HepG2 (cell line): ENCODE measurements around the gene ANKIB1. TPM values are rescaled to one million over a fixed set of nuclear protein-coding genes. Genes with fewer than 3 reads are reported as not detected.
A peak's percentile ranks its signal among the peaks of the same experiment; 100 is the strongest.

ENCODE experiments used
- CENPX ChIP-seq: sonication (generic); formaldehyde crosslinking; IDR thresholded peaks from 2 replicates; pipeline ENCODE4 v1.9.0; 2021; ENCODE audit warnings: mild to moderate bottlenecking, missing genetic modification reagents, moderate library complexity
- EP300 ChIP-seq, 3 experiments: sonication (generic) in 1 of 3; formaldehyde crosslinking in 1 of 3; IDR thresholded peaks; 2 replicates each; pipeline versions ENCODE4 v1.5.1 to v1.6.1; 2011 to 2020; ENCODE audit warnings: low read depth in 2 of 3, low read length in 2 of 3, borderline replicate concordance in 1 of 3, improper control_type of control experiment in 1 of 3, mild to moderate bottlenecking in 1 of 3, missing genetic modification reagents in 1 of 3, moderate library complexity in 1 of 3
- FOXM1 ChIP-seq: sonication (generic); formaldehyde crosslinking; IDR thresholded peaks from 2 replicates; pipeline ENCODE4 v1.5.0; 2020; ENCODE audit warnings: missing genetic modification reagents
- HNF1A ChIP-seq, 2 experiments: sonication (generic) in 1 of 2; formaldehyde crosslinking in 1 of 2; IDR thresholded peaks; 2 replicates each; pipeline versions ENCODE4 v1.4.0 to v1.6.1; 2016 to 2020; ENCODE audit warnings: borderline replicate concordance in 1 of 2, low read depth in 1 of 2, mild to moderate bottlenecking in 1 of 2, missing genetic modification reagents in 1 of 2
- HOMEZ ChIP-seq: IDR thresholded peaks from 2 replicates; pipeline ENCODE4 v1.6.1; 2016; ENCODE audit warnings: low read depth
- ISX ChIP-seq: sonication (generic); formaldehyde crosslinking; conservative IDR thresholded peaks from 2 replicates; pipeline ENCODE4 v1.5.0; 2020; ENCODE audit warnings: missing genetic modification reagents
- MZF1 ChIP-seq: sonication (generic); formaldehyde crosslinking; IDR thresholded peaks from 2 replicates; pipeline ENCODE4 v1.8.1; 2023; ENCODE audit warnings: mild to moderate bottlenecking, missing genetic modification reagents, borderline replicate concordance
- NFYB ChIP-seq: sonication (generic); formaldehyde crosslinking; IDR thresholded peaks from 2 replicates; pipeline ENCODE4 v1.4.0; 2020; ENCODE audit warnings: missing genetic modification reagents
- RFXAP ChIP-seq: sonication (generic); formaldehyde crosslinking; IDR thresholded peaks from 2 replicates; pipeline ENCODE4 v1.4.0; 2020; ENCODE audit warnings: missing genetic modification reagents, borderline replicate concordance
- SAFB2 ChIP-seq: sonication (generic); formaldehyde crosslinking; IDR thresholded peaks from 2 replicates; pipeline ENCODE4 v1.5.1; 2020; ENCODE audit warnings: missing genetic modification reagents, low read depth, mild to moderate bottlenecking, borderline replicate concordance
- ZBTB25 ChIP-seq: IDR thresholded peaks from 2 replicates; pipeline ENCODE4 v1.6.1; 2018; ENCODE audit warnings: missing genetic modification reagents
- ZBTB7B ChIP-seq: sonication (generic); formaldehyde crosslinking; IDR thresholded peaks from 2 replicates; pipeline ENCODE4 v1.4.0; 2020; ENCODE audit warnings: missing genetic modification reagents
- ZFAT ChIP-seq: sonication (generic); formaldehyde crosslinking; conservative IDR thresholded peaks from 2 replicates; pipeline ENCODE4 v1.8.1; 2023; ENCODE audit warnings: missing genetic modification reagents, inconsistent platforms
- ZFP36L1 ChIP-seq: sonication (generic); formaldehyde crosslinking; IDR thresholded peaks from 2 replicates; pipeline ENCODE4 v1.8.0; 2022; ENCODE audit warnings: mild to moderate bottlenecking, missing genetic modification reagents, moderate library complexity
- ZFP41 ChIP-seq: sonication (generic); formaldehyde crosslinking; IDR thresholded peaks from 2 replicates; pipeline ENCODE4 v1.4.0; 2020; ENCODE audit warnings: mild to moderate bottlenecking, missing genetic modification reagents, borderline replicate concordance
- ZHX1 ChIP-seq: sonication (generic); formaldehyde crosslinking; IDR thresholded peaks from 2 replicates; pipeline ENCODE4 v1.8.1; 2022; ENCODE audit warnings: low read depth, mild to moderate bottlenecking, missing genetic modification reagents
- ZKSCAN5 ChIP-seq: sonication (generic); formaldehyde crosslinking; IDR thresholded peaks from 2 replicates; pipeline ENCODE4 v1.5.1; 2020; ENCODE audit warnings: mild to moderate bottlenecking, missing genetic modification reagents
- ZNF20 ChIP-seq: sonication (generic); formaldehyde crosslinking; IDR thresholded peaks from 2 replicates; pipeline ENCODE4 v1.4.0; 2020; ENCODE audit warnings: mild to moderate bottlenecking, moderate library complexity, missing genetic modification reagents
- ZNF484 ChIP-seq: sonication (generic); formaldehyde crosslinking; IDR thresholded peaks from 2 replicates; pipeline ENCODE4 v1.5.1; 2020; ENCODE audit warnings: mild to moderate bottlenecking, low read depth, missing genetic modification reagents, borderline replicate concordance
- ZNF614 ChIP-seq: IDR thresholded peaks from 2 replicates; pipeline ENCODE4 v1.6.1; 2018; ENCODE audit warnings: missing biosample characterization, missing genetic modification reagents, inconsistent platforms, borderline replicate concordance
- polyA plus RNA-seq, 8 experiments: library from polyadenylated mRNA; depleted of rRNA in 3 of 8; stranded (reverse) in 7 of 8; unstranded in 1 of 8; fragments of >200 nt; fragmentation: Illumina TruSeq in 4 of 8; extraction: Trizol in 4 of 8; gene quantifications; 2 replicates each; pipeline versions ENCODE4 v1.2.1 to v1.2.3, GENCODE V29; 2011 to 2016; ENCODE audit warnings: low read depth in 4 of 8, missing spikeins in 1 of 8, mixed read lengths in 1 of 8; ENCODE audit not compliant: insufficient read depth in 1 of 8
- total RNA-seq, 5 experiments: library from RNA; depleted of rRNA; stranded (reverse); fragments of >200 nt; fragmentation: Illumina TruSeq; extraction: Trizol; gene quantifications; 2 replicates each; pipeline ENCODE4 v1.2.3, GENCODE V29; 2016; ENCODE audit warnings: low read depth in 1 of 5

The ANKIB1 gene
- total and polyA plus RNA-seq, 2 of the 13 experiments (the other 11 are each of a cell fraction or from before 2014, with no cell fraction given) = 28.7 to 29.6 TPM

GRCh38 chr7:92448205-92448747, 202.5 kb downstream of the ANKIB1 start (continued):
- TF ChIP-seq HNF1A (IDR thresholded peaks at IDR 0.05; ENCODE audit: low read depth) = no peak
- no peak; the same call in 1 of the 2 replicates for TF ChIP-seq HNF1A (CRISPR knock-in tag; IDR thresholded peaks at IDR 0.05; ENCODE audit: borderline replicate concordance)
- TF ChIP-seq CENPX (CRISPR knock-in tag) = no peak
- no peak for TF ChIP-seq ZNF614 (CRISPR knock-in tag)
- no peak for TF ChIP-seq HOMEZ
- TF ChIP-seq ZFAT (CRISPR knock-in tag) = no peak
- no peak for TF ChIP-seq EP300 (IDR thresholded peaks at IDR 0.05; ENCODE audit: low read depth in 2 of 2, low read length in 2 of 2)
- no peak for TF ChIP-seq EP300 (CRISPR knock-in tag; IDR thresholded peaks at IDR 0.05; ENCODE audit: borderline replicate concordance)
- TF ChIP-seq SAFB2 = no peak
- no peak for TF ChIP-seq RFXAP (CRISPR knock-in tag)
- TF ChIP-seq FOXM1 = no peak
- no peak for TF ChIP-seq ZKSCAN5 (CRISPR knock-in tag)
- TF ChIP-seq ZBTB25 = no peak
- TF ChIP-seq NFYB (CRISPR knock-in tag) = no peak
- TF ChIP-seq ZNF484 (CRISPR knock-in tag) = no peak
- no peak for TF ChIP-seq ISX (CRISPR knock-in tag)
- TF ChIP-seq ZHX1 (CRISPR knock-in tag) = 0 out of 2 replicates have a peak, but pooled peaks have one; percentile 21
- no peak for TF ChIP-seq ZFP41 (CRISPR knock-in tag)
- no peak for TF ChIP-seq ZBTB7B
- no peak for TF ChIP-seq MZF1 (CRISPR knock-in tag)
- no peak for TF ChIP-seq ZFP36L1
- no peak for TF ChIP-seq ZNF20 (CRISPR knock-in tag)
